Astrocyte (in vitro differentiated cells and primary cell): Measurements from ENCODE around the gene RIMS4. TPM values are rescaled to one million over a fixed set of nuclear protein-coding genes. Genes with fewer than 3 reads are reported as not detected.

Experiments
- DNase-seq: peaks from one replicate; pipeline ENCODE4 v3.0.0-alpha.2; 2010; ENCODE audit warnings: low read depth
- FAIRE-seq: peaks from 2 replicates; lab custom pipeline; 2011; peaks lifted over from hg19 to GRCh38; lab: Jason Lieb, UNC
- H2AFZ ChIP-seq: 2 replicates; pipeline ENCODE4 v1.6.0; 2012; ENCODE audit warnings: low read depth, low read length, inconsistent platforms
- H3K27ac ChIP-seq: 2 replicates; pipeline ENCODE4 v1.5.1; 2011; ENCODE audit warnings: low read depth, low read length, inconsistent platforms
- H3K27me3 ChIP-seq: 2 replicates; pipeline ENCODE4 v1.6.0; 2011; ENCODE audit warnings: low read length, inconsistent platforms; ENCODE audit not compliant: insufficient read depth
- H3K36me3 ChIP-seq: 2 replicates; pipeline ENCODE4 v1.5.1; 2011; ENCODE audit warnings: low read length, inconsistent platforms; ENCODE audit not compliant: insufficient read depth
- H3K4me1 ChIP-seq: 2 replicates; pipeline ENCODE4 v1.5.1; 2011; ENCODE audit warnings: low read length, inconsistent platforms; ENCODE audit not compliant: insufficient read depth
- H3K4me2 ChIP-seq: 2 replicates; pipeline ENCODE4 v1.6.0; 2012; ENCODE audit warnings: low read length, inconsistent platforms
- H3K4me3 ChIP-seq: 2 replicates; pipeline ENCODE4 v1.5.1; 2011; ENCODE audit warnings: low read depth, mild to moderate bottlenecking, low read length, inconsistent platforms; ENCODE audit not compliant: insufficient read depth
- H3K79me2 ChIP-seq: 2 replicates; pipeline ENCODE4 v1.6.0; 2012; ENCODE audit warnings: mild to moderate bottlenecking, low read length, inconsistent platforms; ENCODE audit not compliant: insufficient read depth
- H3K9ac ChIP-seq: 2 replicates; pipeline ENCODE4 v1.6.0; 2012; ENCODE audit warnings: mild to moderate bottlenecking, low read length, inconsistent platforms
- H3K9me3 ChIP-seq: 2 replicates; pipeline ENCODE4 v1.5.1; 2012; ENCODE audit warnings: low read depth, mild to moderate bottlenecking, low read length, inconsistent platforms; ENCODE audit not compliant: insufficient read depth
- H4K20me1 ChIP-seq: 2 replicates; pipeline ENCODE4 v1.6.0; 2012; ENCODE audit warnings: low read length, inconsistent platforms; ENCODE audit not compliant: insufficient read depth
- H3K27ac Mint-ChIP-seq: one replicate; pipeline ENCODE4 v1.8.0; 2021; ENCODE audit warnings: mild to moderate bottlenecking, mixed read lengths; ENCODE audit not compliant: unreplicated experiment
- H3K27me3 Mint-ChIP-seq: one replicate; pipeline ENCODE4 v1.8.0; 2021; ENCODE audit warnings: low read depth, mixed read lengths; ENCODE audit not compliant: unreplicated experiment
- H3K36me3 Mint-ChIP-seq: one replicate; pipeline ENCODE4 v1.8.0; 2021; ENCODE audit warnings: low read depth, mixed read lengths; ENCODE audit not compliant: unreplicated experiment
- H3K4me1 Mint-ChIP-seq: one replicate; pipeline ENCODE4 v1.8.0; 2021; ENCODE audit warnings: low read depth, mixed read lengths; ENCODE audit not compliant: unreplicated experiment
- H3K4me3 Mint-ChIP-seq: one replicate; pipeline ENCODE4 v1.8.0; 2021; ENCODE audit warnings: mild to moderate bottlenecking, moderate library complexity, mixed read lengths; ENCODE audit not compliant: unreplicated experiment
- H3K9me3 Mint-ChIP-seq: one replicate; pipeline ENCODE4 v1.8.0; 2021; ENCODE audit warnings: mild to moderate bottlenecking, mixed read lengths; ENCODE audit not compliant: unreplicated experiment
- EZH2 ChIP-seq: IDR thresholded peaks from 2 replicates; pipeline ENCODE4 v1.6.1; 2012; ENCODE audit warnings: mild to moderate bottlenecking, low read length, inconsistent platforms; ENCODE audit not compliant: insufficient read depth
- total RNA-seq: library from RNA; stranded (reverse); gene quantifications from 2 replicates; pipeline ENCODE4 v1.2.1, GENCODE V29; 2021
- TF ChIP-seq, protein P1 (sequence below): IDR thresholded peaks from 2 replicates; pipeline ENCODE4 v1.5.1; 2011; ENCODE audit warnings: low read depth, mild to moderate bottlenecking, inconsistent platforms, low read length, moderate library complexity; ENCODE audit not compliant: insufficient read depth

RIMS4 gene
- total RNA-seq, 1 donor from 2014 or later: 0.48 TPM

DNA sequence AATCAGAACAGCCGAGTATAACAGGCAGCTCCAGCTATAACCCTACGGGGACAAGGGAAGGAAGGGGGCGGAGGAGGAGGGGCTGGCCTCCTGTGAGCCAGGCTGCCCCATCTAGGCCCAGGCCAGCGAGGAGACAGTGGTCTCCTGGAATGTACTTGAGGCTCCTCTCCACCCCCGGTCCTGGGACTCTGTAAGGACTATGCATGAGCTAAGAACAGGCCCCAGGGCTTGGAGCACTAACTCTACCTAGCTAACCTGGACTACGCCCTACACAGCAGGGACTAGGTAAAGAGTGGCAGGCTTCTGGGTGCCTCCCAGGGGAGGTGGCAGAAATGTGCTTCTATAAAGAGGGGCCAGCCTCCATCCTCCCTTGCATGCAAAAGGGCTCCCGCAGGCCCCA lies 55.8 kb downstream of the RIMS4 start:
- Mint-ChIP-seq H3K4me3 (no peak overlapping the region), H3K27me3 (peaks cover 34% of the 10 kb centered on the region), H3K36me3 (no peaks in the 10 kb centered on the region), H3K9me3 (no peaks in the 10 kb centered on the region), H3K4me1 (no peaks in the 10 kb centered on the region), H3K27ac (no peak overlapping the region)
- H3K4me2 ChIP-seq: no peak overlapping the region
- peaks cover 22% of the 10 kb centered on the region for H3K27me3 ChIP-seq
- no peak overlapping the region for H2AFZ ChIP-seq
- FAIRE-seq (no peak), DNase-seq (no peak)
- no peaks in the 10 kb centered on the region for H4K20me1 ChIP-seq
- H3K4me1 ChIP-seq: peaks cover 3% of the 10 kb centered on the region
- no peaks in the 10 kb centered on the region for H3K9me3 ChIP-seq
- no peak overlapping the region for H3K9ac ChIP-seq
- no peak overlapping the region for H3K27ac ChIP-seq
- no peaks in the 10 kb centered on the region for H3K36me3 ChIP-seq
- H3K4me3 ChIP-seq: no peak overlapping the region
- H3K79me2 ChIP-seq: no peaks in the 10 kb centered on the region
- TF ChIP-seq, protein P1, sequence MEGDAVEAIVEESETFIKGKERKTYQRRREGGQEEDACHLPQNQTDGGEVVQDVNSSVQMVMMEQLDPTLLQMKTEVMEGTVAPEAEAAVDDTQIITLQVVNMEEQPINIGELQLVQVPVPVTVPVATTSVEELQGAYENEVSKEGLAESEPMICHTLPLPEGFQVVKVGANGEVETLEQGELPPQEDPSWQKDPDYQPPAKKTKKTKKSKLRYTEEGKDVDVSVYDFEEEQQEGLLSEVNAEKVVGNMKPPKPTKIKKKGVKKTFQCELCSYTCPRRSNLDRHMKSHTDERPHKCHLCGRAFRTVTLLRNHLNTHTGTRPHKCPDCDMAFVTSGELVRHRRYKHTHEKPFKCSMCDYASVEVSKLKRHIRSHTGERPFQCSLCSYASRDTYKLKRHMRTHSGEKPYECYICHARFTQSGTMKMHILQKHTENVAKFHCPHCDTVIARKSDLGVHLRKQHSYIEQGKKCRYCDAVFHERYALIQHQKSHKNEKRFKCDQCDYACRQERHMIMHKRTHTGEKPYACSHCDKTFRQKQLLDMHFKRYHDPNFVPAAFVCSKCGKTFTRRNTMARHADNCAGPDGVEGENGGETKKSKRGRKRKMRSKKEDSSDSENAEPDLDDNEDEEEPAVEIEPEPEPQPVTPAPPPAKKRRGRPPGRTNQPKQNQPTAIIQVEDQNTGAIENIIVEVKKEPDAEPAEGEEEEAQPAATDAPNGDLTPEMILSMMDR: no peak
- no peak for TF ChIP-seq EZH2

DNA sequence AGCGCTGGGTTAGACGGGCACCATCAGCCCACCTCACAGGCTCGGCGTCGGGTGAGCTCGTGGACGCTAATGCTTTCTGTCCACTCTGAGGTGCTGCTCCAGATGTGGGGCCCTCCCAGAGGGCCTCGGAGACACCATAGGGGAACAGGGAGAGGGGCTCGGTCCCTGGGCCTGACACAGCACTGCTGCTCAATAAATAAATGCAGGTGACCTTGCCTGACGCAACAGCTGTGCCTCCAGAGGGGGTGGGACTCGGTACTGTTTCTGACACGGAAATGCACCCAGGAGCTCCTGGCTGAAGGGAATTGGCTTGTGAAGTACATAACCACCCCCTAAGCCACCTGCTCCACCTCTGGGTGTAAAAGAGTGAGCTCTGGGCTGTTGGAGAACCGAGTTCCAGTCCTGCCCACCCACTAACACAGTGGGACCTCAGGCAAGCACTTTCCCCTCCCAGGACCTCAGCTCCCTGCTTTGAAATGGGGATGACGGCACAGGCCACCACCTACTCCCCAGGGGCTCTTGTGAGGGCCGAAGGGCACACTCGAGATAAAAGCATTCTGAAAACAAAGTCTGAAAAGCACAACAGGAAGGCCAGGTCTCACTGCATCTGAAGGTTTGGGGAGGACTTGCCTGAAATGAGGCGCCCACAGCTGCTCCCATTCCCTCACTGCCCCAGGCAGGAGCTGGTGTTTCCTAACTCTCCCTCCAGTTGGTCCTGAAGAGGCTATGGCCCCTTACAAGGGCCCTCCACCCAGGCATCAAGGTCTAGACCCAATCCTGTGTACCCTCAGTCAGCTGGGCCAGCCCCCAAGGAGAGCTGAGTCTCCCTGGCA lies 58.0 kb downstream of the RIMS4 start:
- peaks cover 19% of the 10 kb centered on the region for H3K27me3 ChIP-seq
- no peaks in the 10 kb centered on the region for H3K36me3 ChIP-seq
- no peak overlapping the region for H3K27ac ChIP-seq
- H2AFZ ChIP-seq: no peak overlapping the region
- Mint-ChIP-seq H3K4me3 (no peak overlapping the region), H3K27ac (no peak overlapping the region), H3K36me3 (no peaks in the 10 kb centered on the region), H3K4me1 (no peaks in the 10 kb centered on the region), H3K9me3 (no peaks in the 10 kb centered on the region), H3K27me3 (peaks cover 31% of the 10 kb centered on the region)
- DNase-seq: no peak
- H3K4me2 ChIP-seq: no peak overlapping the region
- no peaks in the 10 kb centered on the region for H4K20me1 ChIP-seq
- no peaks in the 10 kb centered on the region for H3K79me2 ChIP-seq
- TF ChIP-seq, protein P1: no peak
- no peak for TF ChIP-seq EZH2
- H3K9ac ChIP-seq: no peak overlapping the region
- no peaks in the 10 kb centered on the region for H3K9me3 ChIP-seq
- H3K4me1 ChIP-seq: peaks cover 3% of the 10 kb centered on the region
- no peak for FAIRE-seq
- H3K4me3 ChIP-seq: no peak overlapping the region
